Muscle of back (tissue), 13 donors: ENCODE data around the gene TDRD6. TPM values are rescaled to one million over a fixed set of nuclear protein-coding genes. Genes with fewer than 3 reads are reported as not detected.
"Not testable (repeated sequence)": the region's sequence is repeated elsewhere in the genome, so short reads cannot be mapped to it uniquely, and the experiment has no call there.

Source experiments
- DNase-seq, 3 donors: peaks; one replicate each; pipeline versions ENCODE4 v3.0.0 to v3.0.0-alpha.2; 2013
- long read RNA-seq, 9 donors: transcript quantifications; one replicate each; lab custom pipeline, GENCODE V29; 2026
- polyA plus RNA-seq, 10 donors: library from polyadenylated mRNA; unstranded; fragments of 120-200 nt; gene quantifications; one replicate each; pipeline ENCODE4 v1.2.1, GENCODE V29; 2013; ENCODE audit not compliant: insufficient read length in 10 of 10

The TDRD6 gene, protein sequence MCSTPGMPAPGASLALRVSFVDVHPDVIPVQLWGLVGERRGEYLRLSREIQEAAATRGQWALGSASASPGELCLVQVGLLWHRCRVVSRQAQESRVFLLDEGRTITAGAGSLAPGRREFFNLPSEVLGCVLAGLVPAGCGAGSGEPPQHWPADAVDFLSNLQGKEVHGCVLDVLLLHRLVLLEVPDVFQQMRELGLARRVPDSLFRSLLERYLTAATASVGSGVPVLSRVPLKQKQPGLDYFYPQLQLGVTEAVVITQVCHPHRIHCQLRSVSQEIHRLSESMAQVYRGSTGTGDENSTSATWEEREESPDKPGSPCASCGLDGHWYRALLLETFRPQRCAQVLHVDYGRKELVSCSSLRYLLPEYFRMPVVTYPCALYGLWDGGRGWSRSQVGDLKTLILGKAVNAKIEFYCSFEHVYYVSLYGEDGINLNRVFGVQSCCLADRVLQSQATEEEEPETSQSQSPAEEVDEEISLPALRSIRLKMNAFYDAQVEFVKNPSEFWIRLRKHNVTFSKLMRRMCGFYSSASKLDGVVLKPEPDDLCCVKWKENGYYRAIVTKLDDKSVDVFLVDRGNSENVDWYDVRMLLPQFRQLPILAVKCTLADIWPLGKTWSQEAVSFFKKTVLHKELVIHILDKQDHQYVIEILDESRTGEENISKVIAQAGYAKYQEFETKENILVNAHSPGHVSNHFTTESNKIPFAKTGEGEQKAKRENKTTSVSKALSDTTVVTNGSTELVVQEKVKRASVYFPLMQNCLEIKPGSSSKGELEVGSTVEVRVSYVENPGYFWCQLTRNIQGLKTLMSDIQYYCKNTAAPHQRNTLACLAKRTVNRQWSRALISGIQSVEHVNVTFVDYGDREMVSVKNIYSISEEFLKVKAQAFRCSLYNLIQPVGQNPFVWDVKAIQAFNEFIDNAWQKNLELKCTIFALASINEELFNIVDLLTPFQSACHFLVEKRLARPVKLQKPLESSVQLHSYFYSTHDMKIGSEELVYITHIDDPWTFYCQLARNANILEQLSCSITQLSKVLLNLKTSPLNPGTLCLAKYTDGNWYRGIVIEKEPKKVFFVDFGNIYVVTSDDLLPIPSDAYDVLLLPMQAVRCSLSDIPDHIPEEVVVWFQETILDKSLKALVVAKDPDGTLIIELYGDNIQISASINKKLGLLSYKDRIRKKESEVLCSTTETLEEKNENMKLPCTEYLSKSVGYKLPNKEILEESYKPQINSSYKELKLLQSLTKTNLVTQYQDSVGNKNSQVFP (N-terminal part only)
- 1 to 10 TPM in 4 of 10 donors, under 1 TPM in 6; 0.37 to 1.8 (median 0.82) TPM for polyA plus RNA-seq
- long read RNA-seq, donor 1: 0 reads
- long read RNA-seq, donor 2: 0 reads
- long read RNA-seq, donor 3: 0 reads
- long read RNA-seq, donor 4: 0 reads
- long read RNA-seq, donor 5: 0 reads
- long read RNA-seq, donor 6: 0 reads
- long read RNA-seq, donor 7: 0 reads
- long read RNA-seq, donor 8: 0 reads
- long read RNA-seq, donor 9: 0 reads

DNA sequence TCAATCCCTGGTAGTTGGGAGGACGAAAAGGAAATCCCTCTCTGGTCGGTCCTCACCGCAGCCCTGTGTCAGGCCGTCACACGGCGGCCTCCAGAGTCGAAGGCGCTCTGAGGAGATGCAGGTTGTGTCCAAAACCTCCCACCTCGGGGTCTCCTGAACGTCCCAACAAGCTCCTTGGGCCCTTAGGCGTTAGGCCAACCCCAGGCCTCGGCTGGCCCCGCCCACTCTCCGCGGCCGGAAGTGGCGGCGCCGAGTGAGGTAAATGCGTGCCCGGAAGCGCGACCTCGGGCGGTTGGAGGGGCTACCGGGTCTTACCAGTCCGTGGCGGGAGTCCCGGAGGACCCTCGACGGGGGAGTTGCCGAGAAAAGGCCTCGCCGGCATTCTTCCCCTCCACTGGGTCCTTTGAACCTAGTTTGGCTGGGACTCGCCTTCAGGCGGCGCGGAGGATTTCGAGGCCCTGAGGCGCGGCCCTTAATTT, at the start of gene TDRD6:
TSS of gene TDRD6 (plus strand) at position 267 of the 479 bp plus-strand sequence. CDS start 244 bp downstream, outside the sequence.
- no peak for DNase-seq

DNA sequence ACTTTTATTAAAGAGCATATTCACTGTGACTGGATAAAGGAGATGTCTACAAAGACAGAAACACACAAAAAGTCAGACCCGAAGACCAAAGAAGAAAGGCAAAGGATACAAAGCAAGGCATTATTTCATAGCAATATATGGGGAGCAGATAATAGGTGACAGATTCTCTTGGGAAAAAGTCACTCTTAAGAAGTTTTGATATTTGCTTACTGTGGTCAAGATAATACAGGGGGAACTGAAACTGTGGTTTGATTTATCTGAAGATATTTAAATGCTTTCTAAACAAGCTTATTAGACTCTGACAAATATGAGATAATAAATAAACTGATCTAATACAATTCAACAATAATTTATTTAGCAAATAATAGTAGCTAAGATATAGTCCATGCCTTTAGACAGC, 49.8 kb upstream of the TDRD6 start:
- DNase-seq: no peak

DNA sequence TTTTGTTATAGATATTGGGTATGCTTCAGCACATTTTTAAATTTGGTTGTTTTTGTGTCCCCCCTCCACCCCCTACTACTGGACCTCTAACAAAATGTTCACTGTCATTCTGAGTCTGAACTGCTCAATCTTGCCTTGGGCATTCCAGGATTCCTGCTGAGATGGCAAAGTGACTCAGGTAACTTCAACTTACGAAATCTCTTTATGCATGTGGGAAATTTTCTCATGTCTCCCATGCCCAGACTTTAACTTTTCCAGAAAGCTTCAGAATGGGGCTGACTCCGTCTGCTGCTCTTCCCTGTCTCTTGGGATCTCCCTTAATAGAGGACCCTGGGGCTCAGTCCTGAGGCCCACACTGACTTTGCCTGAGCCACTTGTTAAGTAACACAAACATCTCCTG, 49.0 kb upstream of the TDRD6 start:
- DNase-seq: no peak

DNA sequence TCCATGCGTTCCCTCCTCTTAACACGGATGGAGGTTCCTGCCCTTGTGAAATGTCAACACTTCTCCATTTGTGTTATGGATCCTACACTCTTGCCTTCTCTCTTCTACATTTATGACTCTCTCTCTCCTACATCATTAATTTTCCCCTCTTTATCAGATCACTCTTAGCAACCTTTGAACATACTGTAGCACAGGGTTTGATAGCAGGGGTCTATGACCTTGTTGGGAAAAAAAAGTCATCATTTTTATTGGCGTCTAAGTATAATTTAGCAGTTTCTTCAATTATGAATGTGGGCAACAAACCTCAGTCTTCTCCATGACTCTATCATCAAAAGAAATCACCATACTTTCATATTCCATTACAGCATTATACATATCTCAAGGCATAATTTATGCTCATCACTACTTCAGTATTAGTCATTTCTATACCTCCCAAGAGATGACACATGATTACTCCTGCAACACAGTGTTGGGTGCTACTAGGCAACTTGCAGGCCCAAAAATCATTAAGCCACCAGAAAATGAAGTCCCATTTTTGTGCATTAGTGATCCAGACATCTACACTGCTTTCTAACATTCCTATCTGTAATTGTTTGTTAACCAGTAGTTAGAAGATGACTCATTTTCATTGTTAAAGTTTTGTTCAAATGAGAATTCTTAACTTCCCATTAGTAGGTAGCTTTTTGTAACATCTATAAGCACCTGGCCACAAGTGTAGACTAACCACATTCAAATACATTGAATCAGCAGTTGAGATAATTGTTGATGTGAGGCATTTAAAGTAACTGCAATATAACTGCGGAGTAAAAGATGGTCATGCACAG, 44.5 kb upstream of the TDRD6 start:
- DNase-seq: no peak

DNA sequence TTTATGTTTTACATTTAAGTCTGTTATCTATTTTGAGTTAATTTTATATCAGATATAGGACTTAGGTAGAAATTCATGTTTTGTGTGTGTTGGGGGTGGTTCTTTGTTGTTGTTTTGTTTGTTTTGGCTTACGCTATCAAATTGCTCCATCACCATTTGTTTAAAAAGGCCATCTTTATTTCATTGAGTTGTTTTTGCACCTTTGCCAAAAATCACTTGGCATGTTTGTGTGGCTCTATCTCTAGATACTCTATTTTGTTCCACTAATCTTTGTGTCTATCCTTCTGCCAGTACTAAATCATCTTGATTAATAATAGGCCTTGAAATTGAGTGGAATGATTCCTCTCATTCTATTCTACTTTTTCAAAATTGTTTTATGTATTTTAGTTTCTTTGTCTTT, 42.4 kb upstream of the TDRD6 start:
- DNase-seq: no peak

DNA sequence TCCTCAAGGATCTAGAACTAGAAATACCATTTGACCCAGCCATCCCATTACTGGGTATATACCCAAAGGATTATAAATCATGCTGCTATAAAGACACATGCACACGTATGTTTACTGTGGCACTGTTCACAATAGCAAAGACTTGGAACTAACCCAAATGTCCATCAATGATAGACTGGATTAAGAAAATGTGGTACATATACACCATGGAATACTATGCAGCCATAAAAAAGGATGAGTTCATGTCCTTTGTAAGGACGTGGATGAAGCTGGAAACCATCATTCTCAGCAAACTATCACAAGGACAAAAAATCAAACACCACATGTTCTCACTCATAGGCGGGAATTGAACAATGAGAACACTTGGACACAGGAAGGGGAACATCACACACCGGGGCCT, 39.6 kb upstream of the TDRD6 start:
- not testable (repeated sequence) for DNase-seq

DNA sequence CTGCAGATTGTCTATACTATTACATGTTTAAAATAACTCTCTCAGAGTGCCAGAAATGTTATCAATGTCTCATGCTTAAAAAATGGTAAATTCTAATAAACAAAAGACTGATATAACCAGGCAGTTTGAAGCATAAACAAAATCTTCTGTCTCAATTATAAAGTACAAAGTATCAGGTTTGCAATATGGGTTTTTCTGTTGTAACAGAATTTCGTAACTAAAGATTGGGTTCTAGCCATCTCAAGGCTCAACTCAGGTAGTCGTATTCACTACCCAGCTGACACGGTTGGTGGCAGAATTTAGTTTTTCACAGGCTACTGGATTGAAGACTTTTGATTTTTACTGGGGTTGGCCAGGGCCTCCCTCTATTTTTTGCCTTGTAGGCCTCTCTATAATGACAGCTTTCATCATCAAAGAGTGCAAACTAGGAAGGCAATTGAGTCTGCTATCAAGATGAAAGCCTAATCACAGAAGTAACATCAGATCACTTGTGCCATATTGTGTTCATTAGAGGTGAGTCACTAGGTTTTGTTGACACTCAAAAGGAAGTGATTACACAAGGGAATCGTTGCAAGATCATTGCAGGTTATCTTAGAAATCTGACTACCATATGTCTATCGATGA, 38.7 kb upstream of the TDRD6 start:
- no peak for DNase-seq

DNA sequence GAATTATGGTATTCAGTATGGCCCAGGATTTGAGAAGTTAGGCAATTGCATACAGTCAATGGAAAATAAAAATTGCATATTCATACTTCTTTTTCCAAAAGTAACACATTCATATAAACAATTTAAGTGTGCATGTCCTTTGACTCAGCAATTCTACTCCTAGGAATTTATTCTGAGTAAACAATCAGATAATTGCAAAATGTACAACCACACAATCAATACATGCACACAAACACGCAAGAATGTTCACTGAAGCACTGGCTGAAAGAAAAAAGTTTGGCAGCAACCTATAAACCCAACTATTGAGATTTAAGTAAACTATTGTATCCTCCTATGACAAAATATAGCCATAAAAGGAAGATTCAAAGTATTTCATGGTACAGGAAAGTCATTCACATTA, 36.7 kb upstream of the TDRD6 start:
- no peak for DNase-seq

DNA sequence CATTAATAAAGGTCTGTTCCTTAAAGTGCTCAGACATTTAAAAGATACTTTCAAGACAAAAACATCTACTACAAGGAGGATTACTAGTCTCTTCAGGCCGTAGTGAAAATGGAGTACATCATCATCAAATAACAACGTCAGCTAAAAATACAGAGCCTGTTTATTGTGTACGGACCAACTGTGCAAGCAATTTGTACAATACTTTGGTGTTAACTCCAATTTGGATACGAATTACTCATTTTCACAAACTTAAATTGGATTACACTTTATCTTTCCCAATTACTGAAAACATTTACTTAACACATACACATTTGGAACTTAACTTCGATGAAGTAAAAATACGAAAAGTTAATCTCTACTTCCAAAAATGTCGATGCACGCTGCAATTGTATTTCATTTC, 35.9 kb upstream of the TDRD6 start:
- peak in 1 of 3 donors; percentile 3 for DNase-seq

DNA sequence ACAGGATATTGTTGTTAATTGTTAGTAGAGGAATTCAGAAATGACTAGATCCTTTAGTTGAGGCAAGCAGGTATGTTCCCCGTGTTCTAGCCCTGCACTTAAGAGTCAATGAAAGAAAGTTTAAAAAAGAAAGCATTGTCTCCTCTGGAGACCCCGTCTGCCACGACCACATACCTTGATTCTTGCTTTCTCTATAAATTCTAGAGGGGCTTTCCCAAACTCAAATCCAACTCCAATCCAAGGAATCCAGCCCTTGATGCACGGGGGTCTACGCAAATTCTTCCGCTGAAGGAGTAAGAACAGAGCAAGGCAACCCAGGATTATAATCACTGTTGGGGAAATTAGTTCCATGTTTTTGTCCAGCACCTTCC, 35.5 kb upstream of the TDRD6 start:
- DNase-seq: no peak

DNA sequence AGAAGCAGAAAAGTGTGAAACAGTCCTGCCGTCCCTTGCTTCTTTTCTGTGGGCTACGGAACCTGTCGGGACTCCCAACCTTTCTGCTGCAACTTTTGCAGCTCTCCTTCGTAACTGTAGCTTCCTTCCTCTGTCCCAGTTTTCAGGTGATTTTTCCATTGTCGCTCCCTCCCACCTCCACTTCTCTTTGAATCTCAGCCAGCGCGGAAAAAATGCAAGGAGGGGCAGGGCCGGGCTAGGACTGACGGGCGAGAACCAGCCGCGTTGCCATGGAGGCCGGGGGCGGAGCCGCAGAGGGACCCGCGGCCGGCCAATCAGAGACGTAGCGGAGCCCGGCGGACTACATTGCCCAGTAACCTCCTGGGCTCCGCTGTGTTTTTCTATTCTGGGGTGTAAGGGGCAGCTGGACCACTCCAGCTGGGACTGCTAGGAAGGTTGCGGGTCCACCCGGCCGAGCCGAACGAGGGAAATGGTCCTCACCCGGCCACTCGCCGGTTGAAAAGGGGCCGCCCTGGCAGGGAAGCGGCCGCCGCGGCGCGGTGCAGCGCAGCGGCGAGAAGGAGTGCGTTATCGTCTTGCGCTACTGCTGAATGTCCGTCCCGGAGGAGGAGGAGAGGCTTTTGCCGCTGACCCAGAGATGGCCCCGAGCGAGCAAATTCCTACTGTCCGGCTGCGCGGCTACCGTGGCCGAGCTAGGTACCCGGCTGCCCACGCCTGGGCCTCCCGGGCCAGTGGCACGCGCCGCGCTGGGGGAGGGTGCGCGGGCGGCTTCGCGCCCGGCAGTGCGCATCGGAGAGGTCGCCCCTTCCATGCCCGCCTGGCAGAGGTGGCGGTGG, 34.9 kb upstream of the TDRD6 start, which contains the start of the genes CYP39A1 and SLC25A27:
TSS of gene CYP39A1 (minus strand) at position 216 of the 836 bp plus-strand sequence. CDS start 236 bp downstream, outside the sequence.
TSS of gene SLC25A27 (plus strand) at position 373 of the 836 bp plus-strand sequence. CDS start at position 591, 218 bp downstream.
- DNase-seq: peak; percentile 84 to 96 (median 92)

DNA sequence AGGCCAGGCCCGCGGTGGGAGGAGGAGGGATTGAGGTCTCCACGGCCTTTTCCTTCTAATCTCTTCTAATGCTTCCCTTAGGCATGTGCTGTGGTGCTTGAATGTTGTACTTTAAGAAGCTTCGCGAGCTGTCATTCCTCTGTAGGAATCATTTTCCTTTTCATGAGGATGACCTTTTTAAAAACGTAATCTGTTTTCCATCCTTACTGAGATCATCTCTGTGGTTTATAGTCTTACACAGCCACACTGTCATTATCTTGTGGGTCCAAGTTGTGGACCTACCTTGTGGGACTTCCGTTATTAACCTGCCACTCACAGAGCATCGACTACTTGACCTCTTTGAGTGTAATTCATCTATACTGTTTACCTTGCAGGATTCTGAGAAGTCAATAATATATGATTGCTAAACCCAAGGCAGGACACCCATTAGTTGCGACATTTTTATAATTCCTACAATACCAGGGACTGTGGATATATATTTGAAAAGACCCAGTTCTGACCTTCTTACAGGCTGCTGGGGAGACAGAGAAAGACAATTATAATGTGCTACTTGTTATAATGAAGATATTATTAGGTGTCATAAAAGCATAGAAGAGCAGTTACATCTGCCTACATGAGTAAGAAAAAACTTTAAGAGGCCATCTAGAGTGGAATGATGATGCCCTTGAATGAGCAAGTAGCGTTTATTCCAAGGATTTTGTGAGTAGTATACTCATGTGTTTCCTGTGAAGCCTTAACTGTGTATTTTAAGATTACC, 34.1 kb upstream of the TDRD6 start:
- no peak for DNase-seq

DNA sequence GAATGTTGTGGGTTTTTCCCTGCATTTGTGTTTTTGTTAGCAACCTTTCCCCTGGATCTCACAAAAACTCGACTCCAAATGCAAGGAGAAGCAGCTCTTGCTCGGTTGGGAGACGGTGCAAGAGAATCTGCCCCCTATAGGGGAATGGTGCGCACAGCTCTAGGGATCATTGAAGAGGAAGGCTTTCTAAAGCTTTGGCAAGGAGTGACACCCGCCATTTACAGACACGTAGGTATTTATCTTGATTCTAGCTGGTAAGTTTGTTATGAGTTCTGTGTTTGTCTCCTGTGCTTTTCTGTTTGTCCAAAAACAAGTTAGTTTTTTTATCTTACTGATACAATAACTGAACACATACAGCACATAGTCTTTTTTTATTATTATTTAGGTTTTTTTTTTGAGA, 31.9 kb upstream of the TDRD6 start:
- DNase-seq: no peak

DNA sequence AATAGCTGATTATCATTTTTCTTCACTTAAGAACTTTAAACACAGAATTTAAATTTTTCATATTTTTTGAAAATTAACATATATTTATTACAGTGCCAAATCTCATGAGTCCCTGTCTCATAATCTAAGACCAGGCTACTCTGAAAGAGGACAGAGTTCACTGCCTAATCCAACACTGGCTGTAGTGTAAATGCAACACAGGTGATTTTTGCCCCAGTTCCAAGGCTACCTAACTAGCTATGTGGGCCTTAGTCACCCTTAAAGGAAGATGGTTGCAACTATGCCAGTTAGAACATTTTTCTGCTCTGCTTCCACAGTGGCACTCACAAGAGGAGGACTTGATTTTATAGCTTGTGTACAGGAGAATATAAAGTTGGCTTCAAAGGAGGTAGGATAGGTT, 30.0 kb upstream of the TDRD6 start:
- DNase-seq: no peak

DNA sequence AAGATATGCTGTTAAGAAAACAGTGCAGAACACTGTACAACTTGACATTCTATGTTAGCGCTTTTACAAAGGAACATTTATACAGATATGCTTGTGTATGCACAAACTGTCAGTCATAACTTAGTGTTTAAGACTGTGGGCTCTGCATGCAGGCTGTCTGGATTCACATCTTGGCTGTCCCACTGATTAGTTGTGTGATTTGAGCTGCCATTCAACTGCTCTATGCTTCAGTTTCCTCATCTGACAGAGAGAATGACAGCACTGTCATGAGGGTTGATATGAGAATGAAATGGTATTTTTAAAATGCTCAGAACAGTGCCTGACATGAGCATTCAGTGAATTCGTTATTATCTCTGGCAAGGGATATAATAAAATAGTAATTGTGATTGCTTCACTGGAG, 26.2 kb upstream of the TDRD6 start:
- DNase-seq: no peak

DNA sequence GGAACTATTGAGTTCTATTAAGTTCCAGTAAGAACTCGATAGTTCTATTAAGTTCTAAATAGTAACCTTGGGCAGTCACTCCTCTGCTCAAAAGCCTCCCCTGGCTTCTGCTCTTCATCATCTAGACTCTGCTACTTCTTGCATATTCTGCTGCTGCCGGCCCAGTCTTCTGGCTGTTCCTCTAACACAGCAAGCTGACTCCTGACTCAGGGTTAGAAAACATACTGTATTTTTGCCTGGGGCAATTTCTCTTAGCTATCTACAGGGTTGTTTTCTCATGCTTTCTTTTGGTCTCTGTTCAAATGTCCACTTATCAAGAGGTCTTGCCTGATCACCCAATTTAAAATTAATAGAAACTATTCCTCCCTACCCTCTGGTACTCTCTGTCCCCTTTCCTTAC, 20.3 kb upstream of the TDRD6 start:
- no peak for DNase-seq

DNA sequence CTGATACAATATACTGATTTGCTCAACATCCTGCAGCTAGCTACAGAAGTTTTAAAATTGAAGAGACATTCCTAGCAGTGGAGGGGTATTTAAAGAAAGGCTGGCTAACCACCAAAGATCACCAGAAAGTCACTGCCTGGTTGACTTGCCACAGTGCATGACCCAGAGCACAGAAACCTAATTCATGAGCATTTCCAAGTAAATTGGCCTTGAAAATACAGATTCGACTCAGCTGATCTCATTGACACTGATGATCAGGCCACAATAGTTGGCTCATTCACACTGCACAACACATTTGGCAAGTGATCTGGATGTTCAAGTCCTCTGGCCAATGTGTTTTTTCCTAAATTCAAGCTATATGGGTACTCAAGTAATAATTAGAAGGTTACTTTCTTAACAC, 13.3 kb upstream of the TDRD6 start:
- no peak for DNase-seq
